OCI-LY3 (cell line): Measurements from ENCODE around the gene MED29.

ENCODE experiments used
- EZH2phosphoT487 ChIP-seq: fragments of 200-600 bp; shearing (Covaris generic); IDR thresholded peaks from 2 replicates; pipeline ENCODE4 v1.6.1; 2018; ENCODE audit warnings: antibody characterized with exemption, mixed run types, low read depth
- TF ChIP-seq, protein P1 (sequence below): fragments of 200-600, 300-600 bp; sonication (generic); IDR thresholded peaks from 2 replicates; pipeline ENCODE4 v1.5.1; 2014; ENCODE audit warnings: antibody characterized with exemption, low read length, low read depth

DNA sequence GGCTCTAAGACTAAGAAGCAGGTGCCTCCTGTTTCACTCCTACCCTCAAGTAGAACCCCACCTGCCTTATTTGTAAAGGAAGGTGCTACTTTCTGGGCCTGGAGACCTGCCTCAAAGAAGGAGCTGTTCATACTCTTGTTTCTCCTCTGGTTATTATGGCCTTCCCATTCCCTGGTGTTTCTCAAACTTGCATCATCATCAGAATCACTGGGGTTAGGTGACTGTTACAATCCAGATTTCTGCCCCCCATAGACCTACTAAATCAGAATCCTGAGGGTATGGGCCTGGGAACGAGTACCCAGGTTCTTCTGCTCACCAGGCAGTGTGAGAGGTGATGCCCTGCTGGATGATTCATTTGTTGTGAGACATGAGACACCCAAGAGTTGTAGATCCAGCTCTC lies 30.6 kb upstream of the MED29 start:
- TF ChIP-seq, protein P1, sequence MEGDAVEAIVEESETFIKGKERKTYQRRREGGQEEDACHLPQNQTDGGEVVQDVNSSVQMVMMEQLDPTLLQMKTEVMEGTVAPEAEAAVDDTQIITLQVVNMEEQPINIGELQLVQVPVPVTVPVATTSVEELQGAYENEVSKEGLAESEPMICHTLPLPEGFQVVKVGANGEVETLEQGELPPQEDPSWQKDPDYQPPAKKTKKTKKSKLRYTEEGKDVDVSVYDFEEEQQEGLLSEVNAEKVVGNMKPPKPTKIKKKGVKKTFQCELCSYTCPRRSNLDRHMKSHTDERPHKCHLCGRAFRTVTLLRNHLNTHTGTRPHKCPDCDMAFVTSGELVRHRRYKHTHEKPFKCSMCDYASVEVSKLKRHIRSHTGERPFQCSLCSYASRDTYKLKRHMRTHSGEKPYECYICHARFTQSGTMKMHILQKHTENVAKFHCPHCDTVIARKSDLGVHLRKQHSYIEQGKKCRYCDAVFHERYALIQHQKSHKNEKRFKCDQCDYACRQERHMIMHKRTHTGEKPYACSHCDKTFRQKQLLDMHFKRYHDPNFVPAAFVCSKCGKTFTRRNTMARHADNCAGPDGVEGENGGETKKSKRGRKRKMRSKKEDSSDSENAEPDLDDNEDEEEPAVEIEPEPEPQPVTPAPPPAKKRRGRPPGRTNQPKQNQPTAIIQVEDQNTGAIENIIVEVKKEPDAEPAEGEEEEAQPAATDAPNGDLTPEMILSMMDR = no peak
- TF ChIP-seq EZH2phosphoT487 = no peak
